Endothelial cell of umbilical vein (primary cell): ENCODE data around the gene GALK2.

Source experiments
- CTCF ChIP-seq, 2 donors: IDR thresholded peaks; 1 replicate in 1 of 2; 2 replicates in 1 of 2; pipeline ENCODE4 v1.5.1; 2011; ENCODE audit warnings: low read length in 2 of 2, mild to moderate bottlenecking in 2 of 2, moderate library complexity in 2 of 2, control low read depth in 1 of 2, inconsistent platforms in 1 of 2, low read depth in 1 of 2; ENCODE audit not compliant: insufficient read depth in 1 of 2; ENCODE audit errors: extremely low read depth in 1 of 2
- JUN ChIP-seq: IDR thresholded peaks from 2 replicates; pipeline ENCODE4 v1.6.1; 2011; ENCODE audit warnings: borderline replicate concordance, low read depth; ENCODE audit not compliant: insufficient read length, insufficient read depth
- POLR2AphosphoS5 ChIP-seq: IDR thresholded peaks from 2 replicates; pipeline ENCODE4 v1.6.1; 2012; ENCODE audit warnings: low read depth, mild to moderate bottlenecking, control low read depth, low read length, moderate library complexity; ENCODE audit not compliant: insufficient read depth

DNA sequence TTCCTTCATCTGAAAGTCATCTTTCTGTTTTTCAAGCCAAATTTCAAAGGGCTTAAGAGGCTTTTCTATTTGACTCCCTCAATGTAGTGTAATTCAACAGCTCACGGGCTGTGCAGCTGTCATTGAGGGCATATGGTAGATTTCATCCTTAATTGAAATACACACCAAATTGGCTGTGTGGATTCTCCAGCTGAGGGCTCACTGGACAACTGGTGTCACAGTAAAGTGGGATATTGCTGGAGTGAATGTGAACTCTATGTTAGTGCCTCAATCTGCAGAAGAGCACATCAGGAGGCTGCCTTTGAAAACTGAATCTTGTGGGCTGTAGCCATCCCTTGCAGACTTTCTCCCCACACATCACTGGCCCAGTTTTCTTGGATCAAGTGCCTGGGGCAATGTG, 120.1 kb downstream of the GALK2 start:
- TF ChIP-seq JUN (no peak), CTCF (IDR thresholded peaks at IDR 0.05; ENCODE audit: extremely low read depth in 1 of 2, insufficient read depth in 1 of 2, low read depth in 1 of 2, low read length in 2 of 2) (no peak), POLR2AphosphoS5 (no peak)
